Activated naive CD8-positive, alpha-beta T cell (primary cell): ENCODE measurements around the gene TMPRSS11A.
A peak's percentile ranks its signal among the peaks of the same experiment; 100 is the strongest.

Experiments
- H3K27ac Mint-ChIP-seq: one replicate; pipeline ENCODE4 v1.8.0; 2021; ENCODE audit warnings: mixed read lengths
- H3K27me3 Mint-ChIP-seq: one replicate; pipeline ENCODE4 v1.8.0; 2021; ENCODE audit warnings: mixed read lengths
- H3K36me3 Mint-ChIP-seq: one replicate; pipeline ENCODE4 v1.8.0; 2021; ENCODE audit warnings: mixed read lengths
- H3K4me1 Mint-ChIP-seq: one replicate; pipeline ENCODE4 v1.8.0; 2021; ENCODE audit warnings: low read depth, mixed read lengths
- H3K4me3 Mint-ChIP-seq: one replicate; pipeline ENCODE4 v1.8.0; 2021; ENCODE audit warnings: mild to moderate bottlenecking, mixed read lengths
- H3K9me3 Mint-ChIP-seq: one replicate; pipeline ENCODE4 v1.8.0; 2021; ENCODE audit warnings: low read depth, mixed read lengths

TMPRSS11A gene

DNA sequence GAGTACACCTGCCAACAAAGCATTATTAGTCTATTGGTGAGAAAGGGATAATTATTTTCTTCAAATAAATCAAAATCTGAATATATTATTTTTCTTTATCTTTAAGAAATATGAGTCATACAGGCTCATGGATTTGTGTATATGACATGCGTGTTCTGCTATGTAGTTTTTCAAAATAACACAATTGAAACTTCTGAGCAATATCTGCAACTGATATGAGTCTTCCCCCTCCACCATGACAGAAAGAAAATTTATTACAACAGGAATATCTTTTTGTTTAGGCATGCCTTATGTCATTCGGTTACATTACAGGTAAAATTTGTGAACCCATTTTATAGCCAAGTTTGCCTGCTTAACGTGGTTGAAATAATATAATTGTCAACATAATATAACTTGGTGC, 32.0 kb downstream of the TMPRSS11A start:
- Mint-ChIP-seq H3K27ac (no peak overlapping the region), H3K4me3 (no peak overlapping the region), H3K36me3 (no peaks in the 10 kb centered on the region), H3K27me3 (peaks cover 2% of the 10 kb centered on the region), H3K4me1 (no peaks in the 10 kb centered on the region), H3K9me3 (no peaks in the 10 kb centered on the region)

DNA sequence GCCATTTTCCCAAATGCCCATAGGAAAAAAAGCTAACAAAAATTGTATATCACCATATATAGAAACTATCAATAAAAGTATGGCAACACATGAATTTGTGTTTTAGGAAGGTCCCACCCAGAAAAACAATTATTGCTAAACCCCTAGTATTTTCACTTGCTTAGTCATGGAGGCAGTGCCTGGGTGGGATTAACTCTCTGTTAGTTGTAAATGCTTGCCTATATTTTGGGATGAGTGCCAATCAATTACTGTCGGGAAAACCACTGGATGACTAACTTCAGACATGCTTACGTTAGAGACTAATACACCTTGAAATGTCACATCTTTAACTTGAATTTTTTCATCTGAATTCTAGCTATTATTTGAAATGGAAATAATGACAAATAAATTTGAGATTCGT, 33.9 kb downstream of the TMPRSS11A start:
- no peaks in the 10 kb centered on the region for H3K36me3 Mint-ChIP-seq
- no peak overlapping the region for H3K27ac Mint-ChIP-seq
- H3K4me1 Mint-ChIP-seq = no peaks in the 10 kb centered on the region
- H3K27me3 Mint-ChIP-seq = peaks cover 2% of the 10 kb centered on the region
- H3K9me3 Mint-ChIP-seq = no peaks in the 10 kb centered on the region
- H3K4me3 Mint-ChIP-seq = no peak overlapping the region

DNA sequence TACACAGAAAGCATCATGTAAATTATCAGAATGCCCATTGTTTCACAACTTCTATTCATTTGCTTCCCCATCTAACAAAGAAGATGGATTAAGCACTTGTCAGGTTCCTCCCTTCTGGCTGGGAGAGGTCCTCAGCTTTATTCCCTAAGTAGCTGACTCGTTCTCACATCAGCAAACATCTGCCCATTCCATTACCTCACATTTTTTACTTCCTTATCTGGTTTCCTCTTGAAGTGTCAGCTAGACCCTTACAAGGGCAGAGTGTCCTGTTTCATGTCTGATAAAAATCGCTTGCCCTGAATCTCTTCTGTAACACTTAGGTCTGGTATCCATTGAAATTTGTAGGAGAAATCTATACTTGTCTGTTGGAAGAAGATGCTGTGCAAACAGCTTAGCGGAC, 34.7 kb downstream of the TMPRSS11A start:
- Mint-ChIP-seq H3K4me3 (no peak overlapping the region), H3K27me3 (peaks cover 2% of the 10 kb centered on the region), H3K9me3 (peaks cover 4% of the 10 kb centered on the region), H3K4me1 (no peaks in the 10 kb centered on the region), H3K36me3 (no peaks in the 10 kb centered on the region), H3K27ac (no peak overlapping the region)

GRCh38 chr4:67927251-67927650, 36.0 kb downstream of the TMPRSS11A start:
- no peaks in the 10 kb centered on the region for H3K36me3 Mint-ChIP-seq
- H3K27me3 Mint-ChIP-seq = peaks cover 2% of the 10 kb centered on the region
- peaks cover 4% of the 10 kb centered on the region for H3K9me3 Mint-ChIP-seq
- H3K4me3 Mint-ChIP-seq = no peak overlapping the region
- H3K4me1 Mint-ChIP-seq = no peaks in the 10 kb centered on the region
- no peak overlapping the region for H3K27ac Mint-ChIP-seq

DNA sequence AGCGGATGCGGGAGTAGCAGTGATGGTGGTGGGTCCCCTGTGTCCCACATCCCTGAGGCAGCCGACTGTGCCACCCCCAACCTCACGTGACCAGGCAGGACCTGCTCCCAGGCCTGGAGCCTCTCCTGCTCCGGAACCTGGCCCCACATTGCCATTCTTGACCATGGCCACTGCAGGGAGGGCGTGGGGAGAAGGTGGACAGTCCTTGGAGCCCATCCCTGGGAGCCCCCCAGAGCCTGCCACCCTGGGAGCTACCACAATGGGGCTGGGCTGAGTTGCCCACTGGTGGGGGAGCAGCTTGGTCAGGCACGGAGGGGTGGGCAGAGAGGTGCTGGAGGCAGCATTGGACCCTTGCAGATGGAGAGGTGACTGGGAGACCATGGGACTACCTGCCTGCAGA, 36.8 kb downstream of the TMPRSS11A start:
- Mint-ChIP-seq H3K4me3 (no peak overlapping the region), H3K27me3 (peaks cover 2% of the 10 kb centered on the region), H3K9me3 (peaks cover 4% of the 10 kb centered on the region), H3K4me1 (no peaks in the 10 kb centered on the region), H3K27ac (no peak overlapping the region), H3K36me3 (no peaks in the 10 kb centered on the region)

GRCh38 chr4:67922697-67923096, 40.6 kb downstream of the TMPRSS11A start:
- Mint-ChIP-seq H3K36me3 (no peaks in the 10 kb centered on the region), H3K9me3 (peaks cover 4% of the 10 kb centered on the region), H3K4me3 (no peak overlapping the region), H3K27ac (peak overlapping the region; percentile 55), H3K4me1 (no peaks in the 10 kb centered on the region), H3K27me3 (peaks cover 1% of the 10 kb centered on the region)

DNA sequence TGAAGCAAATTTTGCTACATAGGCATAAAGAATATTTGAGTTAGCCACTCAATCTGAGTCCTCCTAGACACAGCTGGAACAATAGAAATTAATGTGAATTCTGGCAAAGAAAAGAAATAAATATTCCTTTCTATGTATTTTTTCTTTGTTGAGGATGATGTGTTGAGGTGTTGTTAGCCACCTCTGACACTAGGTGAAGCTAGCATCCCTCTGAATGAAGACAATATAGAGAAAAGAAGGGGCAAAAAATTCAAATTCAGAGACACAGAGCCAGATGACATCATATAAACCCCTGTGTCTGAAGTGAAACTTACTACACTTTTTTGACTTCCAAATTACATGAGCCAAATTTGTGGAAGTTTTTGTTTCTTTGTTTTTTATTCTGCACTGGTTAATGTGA, 44.9 kb downstream of the TMPRSS11A start:
- H3K4me3 Mint-ChIP-seq = no peak overlapping the region
- no peak overlapping the region for H3K27ac Mint-ChIP-seq
- H3K27me3 Mint-ChIP-seq = peaks cover 4% of the 10 kb centered on the region
- no peaks in the 10 kb centered on the region for H3K36me3 Mint-ChIP-seq
- no peaks in the 10 kb centered on the region for H3K4me1 Mint-ChIP-seq
- no peaks in the 10 kb centered on the region for H3K9me3 Mint-ChIP-seq

GRCh38 chr4:67915400-67915966, 47.8 kb downstream of the TMPRSS11A start:
- H3K9me3 Mint-ChIP-seq = no peaks in the 10 kb centered on the region
- H3K4me3 Mint-ChIP-seq = no peak overlapping the region
- H3K27ac Mint-ChIP-seq = no peak overlapping the region
- peaks cover 6% of the 10 kb centered on the region for H3K27me3 Mint-ChIP-seq
- H3K4me1 Mint-ChIP-seq = no peaks in the 10 kb centered on the region
- H3K36me3 Mint-ChIP-seq = no peaks in the 10 kb centered on the region

DNA sequence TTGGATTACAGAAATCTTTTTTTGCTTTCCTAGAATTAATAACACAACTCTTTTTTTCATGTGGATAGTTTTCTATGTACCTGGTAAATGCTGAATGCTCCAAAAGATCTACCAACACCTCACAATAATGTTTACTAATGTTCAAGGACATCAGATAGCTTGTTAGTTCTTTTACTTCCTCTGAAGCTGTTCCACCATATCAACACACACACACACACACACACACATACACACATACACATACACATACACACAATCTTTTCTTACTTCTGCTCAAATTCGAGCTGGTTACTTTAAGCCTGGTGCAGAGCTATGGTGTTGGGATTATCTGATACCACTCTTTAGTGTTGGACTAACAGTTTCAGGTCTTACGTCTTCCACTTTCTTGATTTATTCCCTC, 51.2 kb downstream of the TMPRSS11A start:
- Mint-ChIP-seq H3K4me3 (no peak overlapping the region), H3K27ac (no peak overlapping the region), H3K9me3 (no peaks in the 10 kb centered on the region), H3K36me3 (no peaks in the 10 kb centered on the region), H3K27me3 (peaks cover 6% of the 10 kb centered on the region), H3K4me1 (no peaks in the 10 kb centered on the region)

GRCh38 chr4:67911638-67912037, 51.7 kb downstream of the TMPRSS11A start:
- no peaks in the 10 kb centered on the region for H3K36me3 Mint-ChIP-seq
- H3K4me1 Mint-ChIP-seq = no peaks in the 10 kb centered on the region
- no peak overlapping the region for H3K4me3 Mint-ChIP-seq
- H3K27me3 Mint-ChIP-seq = peaks cover 6% of the 10 kb centered on the region
- H3K27ac Mint-ChIP-seq = no peak overlapping the region
- no peaks in the 10 kb centered on the region for H3K9me3 Mint-ChIP-seq

- H3K4me1 Mint-ChIP-seq = no peaks in the 10 kb centered on the region
- no peak overlapping the region for H3K27ac Mint-ChIP-seq
- H3K36me3 Mint-ChIP-seq = no peaks in the 10 kb centered on the region
- peaks cover 6% of the 10 kb centered on the region for H3K27me3 Mint-ChIP-seq
- H3K4me3 Mint-ChIP-seq = no peak overlapping the region
- H3K9me3 Mint-ChIP-seq = peaks cover 1% of the 10 kb centered on the region
Observed at GRCh38 chr4:67911141-67911540, 52.2 kb downstream of the TMPRSS11A start.

GRCh38 chr4:67910585-67910905, 52.7 kb downstream of the TMPRSS11A start:
- Mint-ChIP-seq H3K4me1 (no peaks in the 10 kb centered on the region), H3K4me3 (no peak overlapping the region), H3K27ac (no peak overlapping the region), H3K27me3 (peaks cover 2% of the 10 kb centered on the region), H3K9me3 (peaks cover 4% of the 10 kb centered on the region), H3K36me3 (no peaks in the 10 kb centered on the region)

DNA sequence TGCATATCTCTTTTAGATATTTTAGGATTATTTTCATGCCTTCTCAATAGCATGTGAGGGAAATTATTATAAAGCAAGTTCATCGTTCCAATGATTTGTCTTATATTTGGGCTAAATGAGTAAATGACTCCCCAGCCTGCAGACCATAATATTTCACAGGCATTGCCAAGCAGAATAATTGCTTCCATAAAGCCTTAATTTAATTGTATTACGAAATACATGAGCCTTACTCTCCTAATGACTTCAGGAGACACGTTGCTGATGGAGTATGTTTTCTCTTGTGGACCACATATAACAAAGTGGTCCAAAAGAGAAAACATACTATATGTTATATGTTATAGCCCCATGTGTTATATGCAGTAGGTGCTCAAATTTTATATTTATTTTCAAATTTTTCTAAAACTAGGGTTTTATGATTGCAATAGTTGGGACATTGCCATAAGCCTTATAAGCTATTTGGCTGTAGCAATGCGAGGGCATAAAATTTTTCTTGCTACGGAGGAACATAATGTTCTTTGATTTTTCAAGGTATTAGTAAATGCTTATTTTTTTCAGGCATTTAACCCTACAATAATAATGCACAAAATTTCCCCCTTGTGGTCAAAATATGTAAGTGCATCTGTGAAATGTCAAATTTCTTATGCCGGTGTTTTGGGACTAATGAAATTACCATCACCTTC, 53.2 kb downstream of the TMPRSS11A start:
- Mint-ChIP-seq H3K27me3 (peaks cover 2% of the 10 kb centered on the region), H3K4me1 (no peaks in the 10 kb centered on the region), H3K27ac (no peak overlapping the region), H3K36me3 (no peaks in the 10 kb centered on the region), H3K9me3 (peaks cover 4% of the 10 kb centered on the region), H3K4me3 (no peak overlapping the region)

GRCh38 chr4:67907650-67908049, 55.6 kb downstream of the TMPRSS11A start:
- no peaks in the 10 kb centered on the region for H3K4me1 Mint-ChIP-seq
- H3K27ac Mint-ChIP-seq = no peak overlapping the region
- no peaks in the 10 kb centered on the region for H3K36me3 Mint-ChIP-seq

GRCh38 chr4:67899096-67899495, 64.2 kb downstream of the TMPRSS11A start:
- Mint-ChIP-seq H3K27me3 (peaks cover under 1% of the 10 kb centered on the region), H3K36me3 (no peaks in the 10 kb centered on the region), H3K9me3 (no peaks in the 10 kb centered on the region), H3K4me3 (no peak overlapping the region), H3K4me1 (peaks cover 3% of the 10 kb centered on the region), H3K27ac (no peak overlapping the region)

More at GRCh38 chr4:67907650-67908049, 55.6 kb downstream of the TMPRSS11A start:
- H3K27me3 Mint-ChIP-seq = peaks cover 3% of the 10 kb centered on the region
- no peak overlapping the region for H3K4me3 Mint-ChIP-seq
- peaks cover 4% of the 10 kb centered on the region for H3K9me3 Mint-ChIP-seq

DNA sequence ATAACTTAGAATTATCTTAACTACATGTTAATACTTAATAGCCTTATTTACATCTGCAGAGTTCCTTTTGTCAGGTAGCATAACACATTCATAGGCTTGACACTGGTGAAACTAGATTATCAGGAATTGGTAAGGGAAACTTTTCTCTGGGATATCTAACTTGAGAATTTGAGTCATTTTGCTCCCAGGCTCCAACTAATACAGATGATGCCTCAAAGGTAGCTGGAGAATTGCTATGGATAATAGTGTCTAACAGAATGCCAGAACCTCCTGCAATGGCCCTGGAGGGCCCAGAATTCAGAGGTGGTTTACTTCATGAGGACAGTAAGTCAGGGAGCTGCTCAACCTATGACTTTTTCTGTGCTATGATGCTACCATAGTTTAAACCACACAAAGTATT, 65.6 kb downstream of the TMPRSS11A start:
- no peak overlapping the region for H3K27ac Mint-ChIP-seq
- no peaks in the 10 kb centered on the region for H3K9me3 Mint-ChIP-seq
- peaks cover 3% of the 10 kb centered on the region for H3K4me1 Mint-ChIP-seq
- H3K36me3 Mint-ChIP-seq = no peaks in the 10 kb centered on the region
- H3K27me3 Mint-ChIP-seq = no peaks in the 10 kb centered on the region
- H3K4me3 Mint-ChIP-seq = no peak overlapping the region
